Activated T-cell treated with anti-CD3 and anti-CD28 coated beads, Interleukin-2, amount 50 U/mL, for 24 hours (primary cell): ENCODE measurements around the gene WNT9B.
A peak's percentile ranks its signal among the peaks of the same experiment; 100 is the strongest.
"Not testable (repeated sequence)": the region's sequence is repeated elsewhere in the genome, so short reads cannot be mapped to it uniquely, and the experiment has no call there.

Experiments
- DNase-seq: peaks from one replicate; pipeline ENCODE4 v3.0.0-alpha.2; 2020
- H3K27ac Mint-ChIP-seq: 2 replicates; pipeline ENCODE4 v1.8.0; 2020; ENCODE audit warnings: mild to moderate bottlenecking, mixed read lengths
- H3K27me3 Mint-ChIP-seq: 2 replicates; pipeline ENCODE4 v1.8.0; 2020; ENCODE audit warnings: mixed read lengths
- H3K36me3 Mint-ChIP-seq: 2 replicates; pipeline ENCODE4 v1.8.0; 2020; ENCODE audit warnings: low read depth, mixed read lengths
- H3K4me1 Mint-ChIP-seq: 2 replicates; pipeline ENCODE4 v1.8.0; 2020; ENCODE audit warnings: low read depth, mixed read lengths
- H3K4me3 Mint-ChIP-seq: 2 replicates; pipeline ENCODE4 v1.8.0; 2020; ENCODE audit warnings: mild to moderate bottlenecking, moderate library complexity, mixed read lengths
- H3K9me3 Mint-ChIP-seq: 2 replicates; pipeline ENCODE4 v1.8.0; 2020; ENCODE audit warnings: mixed read lengths

WNT9B gene

DNA sequence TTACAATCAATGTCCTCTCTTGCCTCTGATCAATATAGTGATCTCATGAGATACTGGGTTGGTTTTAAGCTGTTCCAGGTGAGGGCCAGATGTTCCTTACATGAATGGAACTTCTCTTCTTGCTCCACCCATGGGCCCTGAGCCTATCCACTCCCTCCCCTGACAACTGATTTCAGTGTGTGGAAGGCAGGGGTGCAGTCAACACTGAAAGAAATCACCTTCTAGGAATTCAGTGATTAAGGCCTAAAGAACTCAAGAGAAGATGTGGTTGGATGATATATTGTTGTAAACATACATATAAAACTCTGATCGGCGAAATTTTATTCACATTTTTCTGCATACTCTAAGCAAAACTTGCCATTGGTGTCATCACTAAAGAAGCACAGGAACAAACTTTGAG is 64.8 kb downstream of the WNT9B start:
- H3K27ac Mint-ChIP-seq: no peak overlapping the region
- no peaks in the 10 kb centered on the region for H3K27me3 Mint-ChIP-seq
- H3K36me3 Mint-ChIP-seq: peaks cover 3% of the 10 kb centered on the region
- no peak for DNase-seq
- H3K9me3 Mint-ChIP-seq: no peaks in the 10 kb centered on the region
- H3K4me3 Mint-ChIP-seq: no peak overlapping the region
- no peaks in the 10 kb centered on the region for H3K4me1 Mint-ChIP-seq

DNA sequence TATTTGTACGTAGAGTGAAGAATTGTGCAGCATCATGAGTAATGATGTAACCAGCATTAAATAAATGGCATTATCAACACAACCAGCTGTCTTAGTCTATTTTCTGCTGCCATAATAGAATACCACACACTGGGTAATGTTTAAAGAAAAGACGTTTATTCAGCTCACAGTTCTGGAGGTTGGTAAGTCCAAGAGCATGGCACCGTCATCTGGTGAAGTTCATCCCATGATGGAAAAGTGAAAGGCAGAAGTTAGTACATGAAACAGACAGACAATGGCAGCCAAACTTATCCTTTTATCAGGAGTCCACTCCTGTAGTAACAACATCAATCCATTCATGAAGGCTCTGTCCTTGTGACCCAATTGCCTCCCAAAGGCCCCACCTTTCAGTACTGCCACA is 65.2 kb downstream of the WNT9B start:
- no peaks in the 10 kb centered on the region for H3K4me1 Mint-ChIP-seq
- no peak for DNase-seq
- no peaks in the 10 kb centered on the region for H3K27me3 Mint-ChIP-seq
- no peak overlapping the region for H3K27ac Mint-ChIP-seq
- H3K36me3 Mint-ChIP-seq: peaks cover 3% of the 10 kb centered on the region
- H3K4me3 Mint-ChIP-seq: no peak overlapping the region
- no peaks in the 10 kb centered on the region for H3K9me3 Mint-ChIP-seq

DNA sequence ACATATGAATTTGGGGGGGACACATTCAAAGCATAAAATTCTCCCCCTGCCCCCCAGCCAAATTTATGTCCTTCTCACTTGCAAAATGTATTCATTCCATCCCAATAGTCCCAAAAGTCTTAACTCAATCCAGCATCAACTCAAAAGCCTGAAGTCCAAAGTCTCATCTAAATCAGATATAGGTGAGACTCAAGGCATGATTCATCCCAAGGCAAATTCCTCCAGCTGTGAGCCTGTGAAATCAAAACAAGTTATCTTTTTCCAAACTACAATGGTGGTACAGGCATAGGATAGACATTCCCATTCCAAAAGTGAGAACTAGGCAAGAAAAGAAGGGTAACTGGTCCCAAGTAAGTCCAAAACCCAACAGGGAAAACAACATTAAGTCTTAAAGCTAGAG is 65.7 kb downstream of the WNT9B start:
- no peak overlapping the region for H3K4me3 Mint-ChIP-seq
- peaks cover 3% of the 10 kb centered on the region for H3K36me3 Mint-ChIP-seq
- no peak for DNase-seq
- H3K9me3 Mint-ChIP-seq: no peaks in the 10 kb centered on the region
- H3K27me3 Mint-ChIP-seq: no peaks in the 10 kb centered on the region
- H3K27ac Mint-ChIP-seq: no peak overlapping the region
- peaks cover 3% of the 10 kb centered on the region for H3K4me1 Mint-ChIP-seq

DNA sequence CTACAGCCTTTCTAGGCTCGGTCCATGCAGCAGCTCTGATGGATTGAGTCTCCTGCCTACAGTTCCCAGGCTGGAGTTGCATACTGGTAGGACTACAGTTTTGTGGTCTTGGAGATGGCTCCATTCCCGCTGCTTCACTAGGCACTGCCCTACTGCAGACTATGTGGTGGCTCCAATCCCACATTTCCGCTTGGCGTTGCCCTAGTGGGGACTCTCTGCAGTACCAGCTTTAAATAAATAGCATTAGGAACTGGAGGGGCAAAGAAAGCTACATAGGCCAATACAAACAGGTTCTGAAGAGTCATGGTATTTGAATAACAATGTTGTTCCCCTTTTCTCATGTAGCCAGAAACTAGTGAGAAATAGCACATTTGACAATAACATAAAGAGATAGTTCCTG is 66.1 kb downstream of the WNT9B start:
- peaks cover 5% of the 10 kb centered on the region for H3K4me1 Mint-ChIP-seq
- no peak overlapping the region for H3K4me3 Mint-ChIP-seq
- no peaks in the 10 kb centered on the region for H3K27me3 Mint-ChIP-seq
- H3K9me3 Mint-ChIP-seq: no peaks in the 10 kb centered on the region
- peaks cover 3% of the 10 kb centered on the region for H3K36me3 Mint-ChIP-seq
- DNase-seq: no peak
- H3K27ac Mint-ChIP-seq: no peak overlapping the region

DNA sequence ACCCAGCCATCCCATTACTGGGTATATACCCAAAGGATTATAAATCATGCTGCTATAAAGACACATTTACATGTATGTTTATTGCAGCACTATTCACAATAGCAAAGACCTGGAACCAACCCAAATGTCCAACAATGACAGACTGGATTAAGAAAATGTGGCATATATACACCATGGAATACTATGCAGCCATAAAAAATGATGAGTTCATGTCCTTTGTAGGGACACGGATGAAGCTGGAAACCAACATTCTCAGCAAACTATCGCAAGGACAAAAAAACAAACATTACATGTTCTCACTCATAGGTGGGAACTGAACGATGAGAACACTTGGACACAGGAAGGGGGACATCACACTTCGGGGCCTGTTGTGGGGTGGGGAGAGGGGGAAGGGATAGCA is 70.6 kb downstream of the WNT9B start:
- H3K27me3 Mint-ChIP-seq, H3K9me3 Mint-ChIP-seq, DNase-seq: not testable (repeated sequence)
- Mint-ChIP-seq H3K36me3 (peaks cover 38% of the 10 kb centered on the region), H3K4me1 (peaks cover 39% of the 10 kb centered on the region), H3K4me3 (peak overlapping the region; percentile 85), H3K27ac (peak overlapping the region; percentile 83)

DNA sequence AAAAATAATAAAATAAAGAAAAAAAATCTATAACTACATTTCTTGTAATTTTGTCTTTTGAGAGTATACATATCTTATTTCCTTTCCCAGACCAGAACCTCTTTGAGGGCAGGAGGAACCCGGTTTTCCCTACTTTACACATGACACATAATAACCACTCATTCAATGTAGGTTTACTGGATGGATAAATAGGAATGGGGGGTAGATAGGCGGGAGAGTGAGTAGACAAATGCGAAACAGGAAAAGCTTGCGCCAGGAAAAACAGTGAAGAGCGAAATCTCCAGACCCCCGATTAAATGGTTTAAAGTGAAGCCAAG is 71.1 kb downstream of the WNT9B start:
- no peak for DNase-seq
- peak overlapping the region; percentile 100 for H3K27ac Mint-ChIP-seq

DNA sequence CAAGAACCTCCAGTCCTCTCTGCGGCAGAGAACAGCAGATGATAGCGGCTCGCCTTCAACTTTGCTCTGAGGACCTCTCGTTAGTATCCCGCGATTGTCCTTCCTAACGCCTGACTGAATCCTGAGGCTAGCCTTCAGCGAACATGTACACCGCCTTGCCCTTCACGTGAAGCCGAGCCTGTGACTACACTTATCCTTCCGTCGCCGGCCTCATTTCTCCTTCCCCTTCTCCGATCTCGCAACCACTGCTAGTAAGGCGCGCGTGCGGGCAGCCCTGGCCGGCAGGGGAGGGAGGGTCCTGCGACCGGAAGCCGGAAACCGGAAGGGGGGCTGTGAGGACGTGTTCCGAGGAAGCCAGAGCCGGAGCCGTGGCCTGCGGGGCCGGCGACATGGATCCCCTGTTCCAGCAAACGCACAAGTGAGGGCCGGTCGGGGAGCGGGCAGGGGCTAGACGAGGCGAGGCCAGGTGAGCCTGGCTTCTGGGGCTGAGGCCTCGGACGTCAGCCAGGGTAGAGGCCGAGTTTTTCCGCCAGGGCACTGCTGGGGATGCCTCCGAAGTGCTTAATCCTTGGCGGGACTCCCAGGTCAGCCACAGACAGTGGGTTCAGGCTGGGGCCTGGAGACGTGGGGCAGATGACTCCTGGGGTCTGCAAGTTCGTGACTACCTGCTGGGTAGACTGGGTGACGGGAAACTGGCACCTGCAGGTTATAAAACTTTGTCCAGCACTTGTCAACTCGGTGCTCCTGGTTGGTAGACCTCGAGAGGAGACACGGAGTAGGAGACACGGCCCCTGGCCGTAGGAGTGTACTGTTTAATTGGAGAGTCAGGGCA is 71.6 kb downstream of the WNT9B start, which contains the start of gene GOSR2:
Gene GOSR2 (plus strand): TSS at position 357 of the 832 bp plus-strand sequence. CDS start 33 bp downstream, at position 390.
- peak within 1 kb of the TSS; percentile 100 for H3K27ac Mint-ChIP-seq
- peaks cover 49% of the 10 kb centered on the region for H3K4me1 Mint-ChIP-seq
- peak; percentile 98 for DNase-seq
- peaks cover 46% of the 10 kb centered on the region for H3K36me3 Mint-ChIP-seq
- no peaks in the 10 kb centered on the region for H3K27me3 Mint-ChIP-seq
- H3K4me3 Mint-ChIP-seq: peak within 1 kb of the TSS; percentile 85
- H3K9me3 Mint-ChIP-seq: no peaks in the 10 kb centered on the region

More for the DNA sequence above, 71.1 kb downstream of the WNT9B start:
- Mint-ChIP-seq H3K4me1 (peaks cover 44% of the 10 kb centered on the region), H3K27me3 (no peaks in the 10 kb centered on the region), H3K9me3 (no peaks in the 10 kb centered on the region), H3K36me3 (peaks cover 42% of the 10 kb centered on the region), H3K4me3 (peak overlapping the region; percentile 85)

DNA sequence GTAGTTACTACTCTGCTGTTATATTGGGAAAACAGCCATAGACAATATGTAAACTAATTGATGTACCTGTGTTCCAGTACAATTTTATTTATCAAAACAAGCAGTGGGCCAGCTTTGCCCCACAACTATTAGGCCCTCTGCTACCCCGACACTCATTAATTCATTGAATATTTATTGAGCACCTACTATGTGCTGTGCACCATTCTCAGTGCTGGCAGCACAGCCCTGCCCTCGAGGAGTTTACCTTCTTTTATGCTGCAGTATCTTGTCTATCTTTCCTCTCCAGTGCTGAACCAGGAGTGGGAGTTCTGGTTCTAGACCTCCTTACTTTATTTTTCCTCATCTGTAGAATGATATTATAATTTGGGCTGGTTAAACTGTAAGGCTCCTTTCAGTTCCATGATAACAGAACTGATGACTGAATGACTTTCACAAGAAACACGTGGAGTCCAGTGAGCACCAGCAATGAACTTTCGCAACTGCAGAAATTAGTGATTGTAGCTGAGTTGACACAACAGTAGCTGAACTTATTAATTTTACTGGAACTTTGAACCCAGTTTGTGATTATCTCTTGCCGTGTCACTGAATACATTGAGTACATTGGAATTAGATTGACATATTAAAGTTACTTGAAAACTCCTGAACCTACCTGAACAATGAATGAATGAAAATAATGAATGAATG is 73.9 kb downstream of the WNT9B start:
- H3K4me1 Mint-ChIP-seq: peaks cover 60% of the 10 kb centered on the region
- H3K9me3 Mint-ChIP-seq: no peaks in the 10 kb centered on the region
- peaks cover 63% of the 10 kb centered on the region for H3K36me3 Mint-ChIP-seq
- peak overlapping the region; percentile 85 for H3K27ac Mint-ChIP-seq
- DNase-seq: no peak
- peak overlapping the region; percentile 85 for H3K4me3 Mint-ChIP-seq
- no peaks in the 10 kb centered on the region for H3K27me3 Mint-ChIP-seq

DNA sequence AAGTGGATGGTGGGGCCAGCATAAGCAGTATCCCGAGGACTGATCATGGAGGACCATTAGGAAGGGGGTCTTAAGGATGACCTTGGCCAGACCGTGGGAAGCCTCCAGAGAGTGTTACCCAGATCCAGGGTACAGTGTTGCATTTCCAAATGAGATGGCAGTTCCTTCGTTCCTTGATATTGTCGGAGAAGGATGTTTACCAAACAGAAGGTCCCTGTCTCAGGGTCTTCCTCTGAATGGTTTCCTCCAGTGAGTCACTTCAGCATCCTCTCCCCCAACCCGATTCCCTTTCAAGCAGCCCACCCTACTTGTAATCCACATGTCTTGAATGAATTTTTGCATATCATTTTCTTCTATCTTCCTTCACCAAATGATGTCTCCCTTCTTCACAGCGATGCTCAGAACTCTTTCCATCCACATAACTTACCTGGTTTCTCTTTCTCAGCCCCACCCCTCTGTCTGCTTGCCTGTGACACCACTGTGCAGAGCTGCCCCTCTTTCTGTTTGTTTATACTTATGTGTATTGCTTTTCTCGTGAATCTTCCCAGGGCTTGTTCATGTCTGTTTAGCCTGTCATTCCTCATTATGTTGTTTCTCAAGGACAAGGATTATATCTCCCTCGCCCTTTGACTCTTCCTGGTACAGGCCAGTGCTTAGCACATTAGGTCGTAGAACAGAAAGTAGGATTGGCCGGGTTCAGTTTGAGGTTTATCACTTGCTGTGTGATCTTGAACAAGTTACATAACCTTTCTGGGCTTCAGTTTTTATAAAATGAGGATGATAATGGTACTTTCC is 77.3 kb downstream of the WNT9B start:
- H3K27ac Mint-ChIP-seq: no peak overlapping the region
- H3K4me3 Mint-ChIP-seq: no peak overlapping the region

DNA sequence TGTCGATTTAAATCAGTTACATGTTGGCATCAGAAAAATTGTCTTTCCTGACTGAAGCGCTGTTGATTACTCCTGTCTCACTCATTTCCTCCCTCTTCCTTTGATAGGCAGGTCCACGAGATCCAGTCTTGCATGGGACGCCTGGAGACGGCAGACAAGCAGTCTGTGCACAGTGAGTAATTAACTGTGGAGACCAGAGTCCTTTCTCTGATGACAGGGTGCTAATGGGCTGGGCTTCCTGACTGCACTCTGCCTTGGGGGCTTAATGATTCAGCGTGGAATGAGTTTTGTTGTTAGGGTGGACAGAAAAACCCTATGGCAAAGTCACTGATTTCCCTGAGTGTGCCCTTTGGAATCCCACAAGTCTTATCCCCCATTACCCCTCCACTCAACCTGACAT is 78.0 kb downstream of the WNT9B start:
- Mint-ChIP-seq H3K4me1 (peaks cover 47% of the 10 kb centered on the region), H3K9me3 (no peaks in the 10 kb centered on the region), H3K4me3 (no peak overlapping the region), H3K27ac (peak overlapping the region; percentile 40), H3K36me3 (peaks cover 85% of the 10 kb centered on the region), H3K27me3 (no peaks in the 10 kb centered on the region)
- DNase-seq: no peak

More for the DNA sequence above, 77.3 kb downstream of the WNT9B start:
- DNase-seq: no peak
- no peaks in the 10 kb centered on the region for H3K27me3 Mint-ChIP-seq
- peaks cover 83% of the 10 kb centered on the region for H3K36me3 Mint-ChIP-seq
- H3K4me1 Mint-ChIP-seq: peaks cover 53% of the 10 kb centered on the region
- H3K9me3 Mint-ChIP-seq: no peaks in the 10 kb centered on the region

DNA sequence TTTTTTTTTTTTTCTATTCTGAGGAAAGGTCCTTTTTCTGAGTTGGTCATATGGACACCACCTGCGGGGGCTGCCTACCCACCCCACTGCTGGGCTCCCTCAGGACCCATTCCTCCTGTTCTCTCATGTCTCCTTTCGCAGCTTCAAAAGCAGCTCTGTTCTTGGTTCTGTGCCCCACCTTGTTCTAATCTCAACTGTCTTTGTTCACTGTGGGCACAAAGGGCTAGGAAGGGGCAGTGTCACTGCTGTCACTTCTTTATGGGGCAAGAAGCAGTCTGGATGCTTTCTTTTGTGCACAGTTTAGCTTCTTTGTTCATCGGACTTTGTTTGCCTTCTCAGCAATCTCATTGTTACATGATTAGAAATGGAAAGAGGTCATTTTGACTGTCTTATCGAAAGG is 78.7 kb downstream of the WNT9B start:
- no peaks in the 10 kb centered on the region for H3K9me3 Mint-ChIP-seq
- no peak for DNase-seq
- peaks cover 40% of the 10 kb centered on the region for H3K4me1 Mint-ChIP-seq
- no peaks in the 10 kb centered on the region for H3K27me3 Mint-ChIP-seq
- H3K36me3 Mint-ChIP-seq: peaks cover 88% of the 10 kb centered on the region
- no peak overlapping the region for H3K4me3 Mint-ChIP-seq
- H3K27ac Mint-ChIP-seq: no peak overlapping the region

DNA sequence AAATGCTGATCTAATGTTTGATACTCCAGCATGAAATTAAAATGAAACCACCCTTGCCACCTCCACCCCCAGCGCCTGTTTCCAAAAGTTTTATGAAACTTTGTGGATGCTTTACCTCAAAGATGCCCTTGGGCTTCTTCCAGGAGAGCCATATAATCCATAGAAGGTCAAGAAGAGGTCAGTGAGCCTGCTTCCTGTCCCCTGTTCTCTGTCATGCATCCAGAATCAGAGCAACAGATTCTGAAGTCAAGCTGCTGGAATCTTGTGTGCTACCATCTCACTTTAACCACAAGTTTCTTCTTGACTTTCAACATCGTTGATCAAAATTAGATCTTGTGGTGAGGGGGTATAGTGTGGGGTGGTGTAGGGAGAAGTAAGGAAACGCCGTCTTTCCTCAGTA is 80.2 kb downstream of the WNT9B start:
- no peaks in the 10 kb centered on the region for H3K27me3 Mint-ChIP-seq
- peaks cover 90% of the 10 kb centered on the region for H3K36me3 Mint-ChIP-seq
- H3K4me1 Mint-ChIP-seq: peaks cover 25% of the 10 kb centered on the region
- peak overlapping the region; percentile 66 for H3K27ac Mint-ChIP-seq
- H3K9me3 Mint-ChIP-seq: no peaks in the 10 kb centered on the region
- H3K4me3 Mint-ChIP-seq: no peak overlapping the region
- DNase-seq: no peak

DNA sequence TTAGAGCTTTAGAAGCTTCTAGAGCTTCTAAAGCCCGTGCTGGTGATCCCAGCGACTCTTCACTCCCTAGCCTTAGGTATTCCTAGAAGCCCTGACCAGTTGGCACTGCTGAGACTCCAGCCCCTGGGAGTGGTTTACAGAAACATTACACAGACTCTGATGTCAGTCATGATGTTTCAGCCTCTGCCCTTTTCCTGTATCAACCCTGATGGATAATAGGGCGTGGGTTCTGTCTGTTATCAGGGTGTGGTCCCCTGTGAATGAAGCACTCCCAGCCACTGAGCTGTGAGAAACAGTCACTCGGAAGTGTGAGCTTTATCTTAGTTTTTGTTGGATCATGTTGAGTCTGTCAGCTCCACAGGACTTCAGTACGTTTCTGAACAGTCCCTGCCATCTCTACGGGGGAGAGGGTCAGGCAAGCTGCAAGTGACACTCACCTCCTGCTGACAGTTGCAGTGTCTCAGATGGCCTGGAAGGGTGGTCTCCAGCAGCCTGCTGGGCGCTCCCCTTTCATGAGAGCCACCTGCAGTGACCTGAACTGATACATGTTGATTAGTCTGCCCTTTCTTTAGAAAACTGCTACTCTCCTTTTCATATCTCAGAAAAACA is 84.4 kb downstream of the WNT9B start:
- no peak for DNase-seq
- Mint-ChIP-seq H3K4me1 (peaks cover under 1% of the 10 kb centered on the region), H3K27ac (peak overlapping the region; percentile 24), H3K27me3 (no peaks in the 10 kb centered on the region), H3K9me3 (no peaks in the 10 kb centered on the region), H3K36me3 (peaks cover 100% of the 10 kb centered on the region), H3K4me3 (no peak overlapping the region)
